GM18517 (cell line): ENCODE results near the gene SERP1.
"Not testable (repeated sequence)": the region's sequence is repeated elsewhere in the genome, so short reads cannot be mapped to it uniquely, and the experiment has no call there.

Experiments
- ATAC-seq: cut with Tn5 transposase; IDR thresholded peaks from one replicate; pipeline ENCODE4 v1.9.1; 2021; ENCODE audit warnings: mild to moderate bottlenecking, moderate library complexity; ENCODE audit not compliant: unreplicated experiment

SERP1 gene

DNA sequence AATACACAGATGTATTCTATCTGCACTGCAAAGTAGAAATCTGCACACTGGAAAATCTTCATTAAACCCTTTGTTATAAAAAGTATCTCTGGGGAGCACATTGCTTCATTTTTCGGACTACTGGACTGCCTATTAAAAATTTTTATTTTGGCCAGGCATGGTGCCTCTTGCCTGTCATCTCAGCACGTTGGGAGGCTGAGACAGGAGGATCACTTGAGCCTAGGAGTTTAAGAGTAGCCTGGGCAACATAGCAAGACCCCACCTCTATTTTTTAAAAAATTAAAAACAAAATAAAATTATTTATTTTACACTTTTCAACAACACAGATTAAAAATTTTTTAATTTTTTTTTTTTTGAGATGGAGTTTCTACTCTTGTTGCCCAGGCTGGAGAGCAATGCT, 6.0 kb downstream of the SERP1 start:
- no peak for ATAC-seq

- no peak for ATAC-seq
Measured at GRCh38 chr3:150538324-150539208, 7.7 kb downstream of the SERP1 start.

DNA sequence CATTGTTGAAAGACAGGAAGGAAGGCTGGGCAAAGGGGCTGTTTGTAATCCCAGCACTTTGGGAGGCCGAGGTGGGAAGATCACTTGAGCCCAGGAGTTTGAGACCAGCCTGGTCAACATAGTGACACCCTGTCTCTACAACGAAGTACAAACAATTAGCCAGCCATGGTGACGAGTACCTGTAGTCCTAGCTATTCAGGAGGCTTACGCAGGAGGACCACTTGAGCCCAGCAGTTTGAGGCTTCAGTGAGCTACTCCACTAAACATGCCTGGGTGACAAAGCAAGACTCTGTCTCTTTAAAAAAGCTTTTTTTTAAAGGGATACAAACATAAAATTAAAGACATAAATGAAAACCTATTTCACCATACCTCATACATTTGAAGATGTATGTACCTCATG, 11.1 kb downstream of the SERP1 start:
- ATAC-seq: no peak

DNA sequence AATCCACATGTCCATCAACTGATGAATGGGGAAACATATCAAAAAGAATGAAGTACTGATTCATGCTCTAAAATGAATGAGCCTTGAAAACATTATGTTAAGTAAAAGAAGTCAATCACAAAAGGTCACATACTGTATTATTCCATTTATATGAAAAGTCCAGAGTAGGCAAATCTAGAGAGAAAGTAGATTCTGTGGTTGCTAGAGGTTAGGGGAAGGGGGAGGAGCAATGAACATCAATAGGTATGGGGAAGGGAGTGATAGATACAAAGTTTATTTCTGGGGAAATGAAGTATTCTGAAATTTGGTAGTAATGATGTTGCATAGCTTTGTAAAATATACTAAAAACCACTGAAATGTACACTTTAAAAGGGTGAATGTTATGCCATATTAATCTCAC, 14.5 kb downstream of the SERP1 start:
- no peak for ATAC-seq

DNA sequence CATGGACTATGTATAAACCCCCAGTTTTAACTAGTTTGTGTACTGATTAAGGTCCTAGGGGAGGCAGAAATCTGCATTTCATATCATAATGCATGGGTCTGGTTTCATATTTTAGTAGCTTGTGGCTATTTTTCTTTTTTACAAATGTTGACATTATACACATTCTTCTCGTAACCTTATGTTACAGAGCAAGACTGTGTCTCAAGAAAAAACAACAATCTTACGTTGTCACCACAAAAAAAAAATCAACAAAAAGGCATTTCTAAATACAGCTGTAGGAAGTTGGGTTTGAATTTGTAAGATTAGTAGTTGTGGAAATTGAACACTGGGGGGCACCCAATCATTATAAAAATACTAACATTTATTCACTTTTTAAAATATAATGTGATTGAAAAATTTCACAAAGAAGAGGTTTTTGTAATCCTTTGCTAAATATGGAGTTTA, 17.9 kb downstream of the SERP1 start:
- ATAC-seq: no peak

DNA sequence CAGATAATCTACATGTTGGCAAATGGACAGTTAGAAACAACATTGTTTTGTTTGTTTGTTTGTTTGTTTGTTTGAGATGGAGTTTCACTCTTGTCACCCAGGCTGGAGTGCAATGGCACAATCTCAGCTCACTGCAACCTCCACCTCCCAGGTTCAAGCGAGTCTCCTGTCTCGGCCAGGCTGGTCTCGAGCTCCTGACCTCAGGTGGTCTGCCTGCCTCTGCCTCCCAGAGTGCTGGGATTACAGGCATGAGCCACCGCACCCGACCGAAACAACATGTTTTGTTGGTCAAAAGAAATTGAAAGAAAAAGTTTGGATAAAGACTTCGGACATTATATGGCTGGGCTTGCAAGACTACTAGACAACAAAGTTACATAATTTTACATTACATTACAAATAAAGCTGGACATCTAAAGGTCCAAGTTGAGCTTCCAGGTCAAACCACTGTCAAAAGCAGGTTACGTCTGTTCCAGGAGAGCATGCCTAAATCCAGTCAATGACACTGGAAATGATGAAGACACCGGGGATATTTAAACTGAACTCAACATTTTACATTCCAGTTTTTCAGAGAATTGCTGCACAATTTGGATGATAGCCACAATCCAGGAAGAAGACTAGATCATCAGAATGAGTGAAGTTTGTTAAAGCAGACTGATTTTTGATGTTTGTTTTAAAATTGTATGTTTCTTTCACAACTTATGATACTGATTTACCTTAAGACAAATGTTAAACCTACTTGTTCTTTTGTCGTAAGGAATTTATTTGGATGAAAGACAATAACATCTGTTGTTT, 18.6 kb downstream of the SERP1 start:
- ATAC-seq: no peak

DNA sequence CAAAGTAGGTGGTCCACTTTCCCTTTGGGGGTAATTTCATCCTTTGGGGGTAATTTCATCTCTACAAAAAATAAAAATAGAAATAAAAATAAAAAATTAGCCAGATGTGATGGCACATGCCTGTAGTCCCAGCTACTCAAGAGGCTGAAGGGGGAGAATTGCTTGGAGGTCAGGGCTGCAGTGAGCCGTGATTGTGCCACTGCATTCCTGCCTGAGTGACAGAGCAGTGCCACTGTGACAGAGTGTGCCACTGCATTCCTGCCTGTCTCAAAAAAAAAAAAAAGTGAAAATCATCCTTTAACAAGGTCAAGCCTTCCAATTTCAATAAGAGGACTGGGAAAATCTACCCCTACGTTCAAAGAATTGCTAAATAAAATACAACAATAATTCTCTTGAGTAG, 22.8 kb downstream of the SERP1 start:
- no peak for ATAC-seq

DNA sequence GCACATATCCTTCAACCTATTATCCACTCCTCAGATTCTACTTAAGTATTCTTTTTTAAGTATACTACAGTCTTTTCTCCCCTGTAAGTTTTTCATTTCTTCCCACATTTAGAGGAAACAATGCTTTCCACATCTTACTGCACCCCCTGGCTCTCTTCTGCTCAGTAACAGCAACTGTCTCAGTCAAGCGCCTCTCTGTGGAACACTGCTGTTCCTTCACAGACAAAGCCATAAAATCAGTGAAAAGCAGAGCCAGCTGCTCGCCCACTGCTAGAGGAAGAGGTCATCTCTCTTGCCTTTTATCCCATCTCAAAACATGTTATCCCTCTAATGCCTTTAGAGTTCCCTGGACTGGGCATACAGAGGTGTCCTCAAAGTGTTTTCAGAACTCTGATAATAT, 24.8 kb downstream of the SERP1 start:
- no peak for ATAC-seq

DNA sequence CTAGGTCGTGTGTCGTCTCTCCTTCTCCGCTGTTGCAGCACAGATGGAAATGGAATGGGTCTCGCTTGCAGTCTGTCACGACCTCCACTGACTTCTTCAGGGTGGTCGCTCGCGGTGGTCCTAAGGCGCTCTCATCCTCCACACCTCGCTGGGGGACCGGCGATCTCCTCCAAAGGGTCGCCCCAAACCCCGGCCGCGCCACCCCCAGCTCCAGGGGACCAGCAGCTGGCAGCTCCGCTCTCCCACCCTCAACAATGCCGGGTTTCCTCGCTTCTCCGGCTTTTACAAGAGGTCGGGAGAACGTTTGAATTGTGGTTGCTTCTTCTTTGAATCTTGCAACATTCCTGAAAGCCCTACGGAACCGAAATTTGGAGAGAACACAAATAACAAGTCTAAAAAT, 25.9 kb downstream of the SERP1 start:
- ATAC-seq: no peak

GRCh38 chr3:150519026-150519425, 27.3 kb downstream of the SERP1 start:
- ATAC-seq: no peak

DNA sequence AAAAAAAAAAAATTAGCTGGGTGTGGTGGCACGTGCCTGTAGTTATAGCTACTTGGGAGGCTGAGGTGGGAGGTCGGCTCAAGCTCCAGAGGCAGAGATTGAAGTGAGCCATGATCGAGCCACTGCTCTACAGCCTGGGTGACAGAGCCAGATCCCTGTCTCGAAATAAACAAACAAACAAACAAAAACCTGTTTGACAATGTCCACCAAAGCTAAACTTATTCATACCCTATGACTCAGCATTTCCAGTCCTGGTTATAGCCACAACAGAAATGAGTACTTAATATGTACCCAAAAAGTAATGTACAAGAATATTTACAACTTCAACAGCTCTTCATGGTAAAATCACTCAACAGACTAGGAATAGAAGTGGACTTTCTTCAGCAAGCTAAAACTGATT, 31.1 kb downstream of the SERP1 start:
- ATAC-seq: no peak

DNA sequence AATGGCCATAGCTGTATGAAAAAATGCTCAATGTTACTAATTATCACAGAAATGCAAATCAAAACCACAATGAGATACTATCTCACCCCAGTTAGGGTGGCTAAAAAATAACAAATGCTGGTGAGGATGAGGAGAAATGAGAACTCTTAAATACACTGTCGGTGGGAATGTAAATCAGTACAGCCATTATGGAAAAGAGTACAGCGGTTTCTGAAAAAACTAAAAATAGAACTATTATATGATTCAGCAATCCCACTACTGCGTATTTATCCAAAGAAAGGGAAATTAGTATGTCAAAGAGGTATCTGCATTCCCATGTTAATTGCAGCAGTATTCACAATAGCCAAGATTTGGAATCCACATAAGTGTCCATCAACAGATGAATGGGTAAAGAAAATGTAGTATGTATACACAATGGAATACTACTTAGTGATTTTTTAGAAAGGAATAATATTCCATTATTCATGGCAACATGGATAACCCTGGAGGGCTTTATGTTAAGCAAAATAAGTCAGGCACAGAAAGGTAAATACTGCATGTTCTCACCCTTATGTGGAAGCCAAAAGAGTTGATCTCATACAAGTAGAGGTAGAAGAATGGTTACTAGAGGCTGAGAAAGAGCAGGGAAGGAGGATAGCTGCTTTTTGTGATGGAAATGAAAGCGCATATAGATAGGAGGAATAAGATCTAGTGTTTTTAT, 35.0 kb downstream of the SERP1 start:
- no peak for ATAC-seq

DNA sequence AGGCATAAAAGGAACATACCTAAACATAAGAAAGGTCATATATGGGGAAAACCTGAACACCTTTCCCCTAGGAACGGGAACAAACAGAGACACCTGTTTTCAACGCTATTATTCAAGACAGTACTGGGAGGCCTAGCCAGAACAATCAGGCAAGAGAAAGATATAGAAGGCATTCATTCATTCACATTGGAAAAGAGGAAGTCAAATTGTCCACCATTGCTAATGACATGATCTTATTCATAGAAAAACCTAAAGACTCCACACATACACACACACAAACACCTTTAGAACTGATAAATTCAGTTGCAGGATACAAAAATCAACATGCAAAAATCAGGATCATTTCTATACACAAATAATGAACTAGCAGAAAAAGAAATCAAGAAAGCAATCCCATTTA, 36.5 kb downstream of the SERP1 start:
- no peak for ATAC-seq

DNA sequence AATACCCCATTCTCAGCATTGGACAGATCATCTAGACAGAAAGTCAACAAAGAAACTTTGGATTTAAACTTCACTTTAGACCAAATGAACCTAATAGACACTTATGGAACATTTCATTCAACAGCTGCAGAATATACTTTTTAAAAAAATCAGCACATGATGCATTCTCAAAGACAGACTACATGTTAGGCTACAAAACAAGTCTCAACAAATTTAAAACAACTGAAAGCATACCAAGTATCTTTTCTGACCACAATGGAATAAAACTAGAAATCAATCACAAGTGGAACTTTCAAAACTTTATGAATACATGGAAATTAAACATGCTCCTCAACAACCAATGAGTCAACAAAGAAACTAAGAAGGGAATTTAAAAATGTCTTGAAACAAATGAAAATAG, 37.9 kb downstream of the SERP1 start:
- no peak for ATAC-seq

GRCh38 chr3:150504483-150504882, 41.8 kb downstream of the SERP1 start:
- no peak for ATAC-seq

DNA sequence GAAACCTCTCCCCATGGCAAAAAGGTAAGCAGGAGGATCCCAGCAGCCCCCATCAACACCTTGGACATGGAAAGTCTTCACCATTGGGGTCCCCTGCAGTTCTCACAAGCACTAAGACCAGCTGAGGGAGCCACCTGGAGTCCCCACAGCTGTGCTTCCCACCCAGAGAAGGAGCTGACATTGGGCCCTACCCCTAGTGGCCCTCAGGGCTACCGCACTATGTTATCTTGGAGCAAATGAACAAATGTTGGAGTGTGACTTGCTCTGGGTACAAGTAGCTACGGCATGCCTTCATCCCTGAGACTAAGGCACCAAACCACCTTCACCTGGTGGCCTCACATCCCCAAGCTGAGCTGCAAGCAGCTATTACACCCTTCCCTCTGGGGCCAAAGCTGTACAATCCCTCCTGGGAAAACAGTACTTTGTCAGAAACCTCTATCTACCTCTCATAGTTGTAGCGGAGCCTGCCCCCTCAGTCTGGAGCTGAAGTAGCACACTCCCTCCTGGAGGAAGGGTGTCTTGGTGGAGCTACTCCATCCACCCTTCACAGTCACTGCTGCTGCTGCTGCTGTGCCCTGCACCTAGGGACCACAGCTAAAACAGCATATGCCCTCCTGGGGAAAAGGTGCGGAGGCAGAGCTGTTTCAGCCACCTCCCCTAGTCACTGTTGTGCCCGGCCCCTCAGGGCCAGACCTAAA, 42.7 kb downstream of the SERP1 start:
- no peak for ATAC-seq

DNA sequence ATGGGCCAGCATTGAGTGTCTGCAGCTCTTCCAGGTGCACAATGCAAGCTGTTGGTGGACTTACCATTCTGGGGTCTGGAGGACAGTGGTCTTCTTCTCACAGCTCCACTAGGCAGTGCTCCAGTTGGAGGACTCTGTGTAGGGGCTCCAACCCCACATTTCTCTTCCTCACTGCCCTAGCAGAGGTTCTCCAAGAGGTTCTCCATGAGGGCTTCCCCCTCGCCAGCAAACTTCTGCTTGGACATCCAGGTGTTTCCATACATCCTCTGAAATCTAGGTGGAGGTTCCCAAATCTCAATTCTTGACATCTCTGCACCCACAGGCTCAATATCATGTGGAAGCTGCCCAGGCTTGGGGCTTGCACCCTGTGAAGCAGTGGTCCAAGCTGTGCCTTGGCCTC, 45.3 kb downstream of the SERP1 start:
- not testable (repeated sequence) for ATAC-seq

GRCh38 chr3:150497956-150498355, 48.3 kb downstream of the SERP1 start:
- no peak for ATAC-seq

DNA sequence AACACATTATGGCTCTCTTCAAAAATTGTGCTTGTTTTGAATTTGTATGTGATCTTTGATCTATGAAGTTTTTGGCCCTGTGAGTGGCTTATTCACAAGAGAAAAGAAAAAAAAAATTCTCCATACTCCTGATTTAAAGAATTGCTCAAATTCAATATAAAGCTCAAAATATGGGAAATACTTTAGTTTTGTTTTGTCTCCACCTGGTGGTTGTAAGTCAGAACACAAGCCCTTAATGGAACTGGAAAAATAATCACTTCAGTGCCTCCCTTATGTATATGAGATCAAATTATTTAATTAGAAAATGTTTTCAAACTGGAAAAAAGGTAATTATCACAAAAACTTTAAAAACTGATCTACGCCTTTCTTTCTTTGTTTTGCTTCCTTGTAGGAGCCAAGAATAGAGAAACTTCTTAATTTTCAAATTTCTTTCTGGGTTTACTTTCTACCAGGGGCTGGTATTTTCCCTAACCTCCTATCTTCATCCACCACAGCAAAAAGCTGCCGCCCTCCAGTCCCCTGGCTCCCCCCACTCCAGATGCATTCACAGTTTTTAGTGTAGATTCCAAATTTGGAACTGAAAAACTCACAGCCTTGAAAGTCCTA, 50.6 kb downstream of the SERP1 start:
- ATAC-seq: no peak

- no peak for ATAC-seq
Measured at GRCh38 chr3:150495149-150495548, 51.1 kb downstream of the SERP1 start.
